H7 (cell line): ENCODE measurements around the gene TMEM42. TPM values are rescaled to one million over a fixed set of nuclear protein-coding genes. Genes with fewer than 3 reads are reported as not detected.
A peak's percentile ranks its signal among the peaks of the same experiment; 100 is the strongest.
"Not testable (repeated sequence)": the region's sequence is repeated elsewhere in the genome, so short reads cannot be mapped to it uniquely, and the experiment has no call there.

ENCODE experiments used
- DNase-seq: peaks from one replicate; pipeline ENCODE4 v3.0.0; 2012
- H3K27me3 ChIP-seq: 2 replicates; pipeline ENCODE4 v1.6.0; 2011; ENCODE audit warnings: mild to moderate bottlenecking, low read length; ENCODE audit not compliant: control insufficient read depth, insufficient read depth
- H3K36me3 ChIP-seq: replicated peaks from 2 replicates; pipeline ENCODE4 v1.5.1; 2011; ENCODE audit warnings: low read length; ENCODE audit not compliant: control insufficient read depth, insufficient read depth
- H3K4me3 ChIP-seq: 2 replicates; pipeline ENCODE4 v1.5.1; 2011; ENCODE audit warnings: low read depth, mild to moderate bottlenecking, control low read depth, low read length, moderate library complexity; ENCODE audit not compliant: insufficient read depth
- total RNA-seq: library from RNA; depleted of rRNA; stranded (reverse); fragments of >200 nt; shearing (Covaris generic); gene quantifications from 2 replicates; pipeline ENCODE4 v1.2.3, GENCODE V29; 2014

TMEM42 gene
- total RNA-seq, 1 experiment from 2014 or later, result 16.0 TPM

GRCh38 chr3:44856663-44857062 is 5.0 kb upstream of the TMEM42 start:
- not testable (repeated sequence) for H3K36me3 ChIP-seq, H3K27me3 ChIP-seq, DNase-seq, H3K4me3 ChIP-seq

GRCh38 chr3:44860117-44860516 is 1.6 kb upstream of the TMEM42 start:
- Histone ChIP-seq H3K36me3 (no peaks in the 10 kb centered on the region), H3K27me3 (no peaks in the 10 kb centered on the region), H3K4me3 (no peak overlapping the region)
- DNase-seq, result no peak

- Histone ChIP-seq H3K27me3 (no peaks in the 10 kb centered on the region), H3K4me3 (peak overlapping the region; percentile 68), H3K36me3 (no peaks in the 10 kb centered on the region)
- DNase-seq, result no peak
These were observed 520 bp downstream of the TMEM42 start for GRCh38 chr3:44862226-44862637.

- DNase-seq, result no peak
These were observed 3.7 kb downstream of the TMEM42 start for GRCh38 chr3:44865272-44866035.

GRCh38 chr3:44867421-44868111 is 5.9 kb downstream of the TMEM42 start:
- Histone ChIP-seq H3K36me3 (no peaks in the 10 kb centered on the region), H3K4me3 (no peak overlapping the region), H3K27me3 (no peaks in the 10 kb centered on the region)
- DNase-seq, result no peak

More at GRCh38 chr3:44865272-44866035, 3.7 kb downstream of the TMEM42 start:
- Histone ChIP-seq H3K4me3 (no peak overlapping the region), H3K27me3 (no peaks in the 10 kb centered on the region), H3K36me3 (no peaks in the 10 kb centered on the region)

- Histone ChIP-seq H3K36me3 (no peaks in the 10 kb centered on the region), H3K27me3 (no peaks in the 10 kb centered on the region), H3K4me3 (no peak overlapping the region)
- no peak for DNase-seq
These were observed 8.8 kb downstream of the TMEM42 start for GRCh38 chr3:44870375-44871061.

- Histone ChIP-seq H3K27me3 (no peaks in the 10 kb centered on the region), H3K4me3 (no peak within 1 kb of the TSS), H3K36me3 (no peaks in the 10 kb centered on the region)
- DNase-seq, result no peak
These were observed 12.6 kb downstream of the TMEM42 start, which contains the start of gene TGM4 for GRCh38 chr3:44874308-44874707. Gene TGM4, plus strand, starts transcription at chr3:44874608. Its CDS starts 71 bp downstream, at chr3:44874679.

DNA sequence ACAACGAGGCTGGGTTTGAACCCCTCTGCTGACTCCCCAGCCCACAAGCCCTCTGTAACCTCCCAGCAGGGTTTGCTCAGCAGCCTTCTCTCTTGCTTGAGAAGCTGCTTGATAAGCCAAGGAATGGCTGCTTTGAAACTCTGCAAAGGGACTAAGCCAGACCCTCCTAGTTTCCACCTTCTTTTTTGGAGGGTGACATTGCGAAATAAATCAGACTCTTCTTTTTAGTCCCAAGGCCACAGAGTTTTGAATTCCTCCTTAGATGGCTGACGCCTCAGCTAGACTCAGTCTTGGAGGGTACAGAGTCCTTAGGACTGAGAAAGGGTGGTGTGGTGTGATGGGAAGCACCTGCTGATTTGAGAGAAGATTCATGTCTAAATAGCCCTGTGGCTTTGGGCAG is 13.9 kb downstream of the TMEM42 start:
- Histone ChIP-seq H3K36me3 (no peaks in the 10 kb centered on the region), H3K27me3 (no peaks in the 10 kb centered on the region), H3K4me3 (no peak overlapping the region)
- DNase-seq, result no peak

GRCh38 chr3:44877333-44877732 is 15.6 kb downstream of the TMEM42 start:
- Histone ChIP-seq H3K27me3 (no peaks in the 10 kb centered on the region), H3K36me3 (no peaks in the 10 kb centered on the region), H3K4me3 (no peak overlapping the region)
- DNase-seq, result no peak

GRCh38 chr3:44880284-44880683 is 18.6 kb downstream of the TMEM42 start:
- H3K4me3 ChIP-seq, result no peak overlapping the region
- H3K36me3 ChIP-seq, result no peaks in the 10 kb centered on the region
- DNase-seq, result no peak
- H3K27me3 ChIP-seq, result no peaks in the 10 kb centered on the region; the same call in 1 of the 2 replicates

DNA sequence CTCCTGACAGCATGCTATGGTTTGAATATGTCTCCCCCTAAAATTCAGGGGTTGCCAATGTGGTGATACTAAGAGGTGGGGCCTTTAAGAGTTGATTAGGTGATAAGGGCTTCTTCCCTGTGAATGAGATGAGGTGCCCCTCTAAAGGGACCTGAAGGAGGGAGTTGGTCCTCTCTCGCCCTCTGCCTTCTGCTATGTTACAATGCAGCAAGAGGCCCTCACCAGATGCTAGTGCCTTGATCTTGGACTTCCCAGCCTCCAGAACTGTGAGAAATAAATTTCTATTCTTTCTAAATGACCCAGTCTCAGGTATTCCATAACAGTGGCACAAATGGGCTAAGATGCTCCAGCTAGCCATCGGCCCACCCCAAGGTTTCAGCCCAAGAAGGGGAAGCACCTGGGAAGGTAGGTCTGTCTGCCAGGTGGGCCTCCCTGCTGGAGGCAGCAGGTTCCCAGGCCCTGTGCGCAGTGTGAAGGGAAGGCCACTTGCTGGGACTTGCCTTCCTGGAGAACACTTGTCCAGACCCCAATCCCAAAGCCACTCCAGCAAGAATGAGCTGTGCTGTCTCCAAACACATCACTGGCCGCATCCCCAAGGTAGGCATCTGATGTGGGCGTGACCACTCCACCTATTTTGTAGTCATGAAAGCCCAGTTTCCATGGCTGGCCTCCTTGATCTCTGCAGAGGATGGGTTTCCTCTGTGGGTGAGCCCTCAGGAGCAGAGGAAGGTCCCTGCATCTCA is 21.7 kb downstream of the TMEM42 start:
- no peak for DNase-seq
- Histone ChIP-seq H3K27me3 (no peaks in the 10 kb centered on the region; the same call in 1 of the 2 replicates), H3K36me3 (no peaks in the 10 kb centered on the region), H3K4me3 (no peak overlapping the region)

GRCh38 chr3:44883999-44884431 is 22.3 kb downstream of the TMEM42 start:
- H3K36me3 ChIP-seq, result no peaks in the 10 kb centered on the region
- no peak overlapping the region for H3K4me3 ChIP-seq
- DNase-seq, result no peak
- no peaks in the 10 kb centered on the region; the same call in 1 of the 2 replicates for H3K27me3 ChIP-seq

- Histone ChIP-seq H3K36me3 (no peaks in the 10 kb centered on the region), H3K27me3 (no peaks in the 10 kb centered on the region; the same call in 1 of the 2 replicates), H3K4me3 (no peak overlapping the region)
- no peak for DNase-seq
These were observed 23.9 kb downstream of the TMEM42 start for GRCh38 chr3:44885618-44886017.

GRCh38 chr3:44886561-44886960 is 24.8 kb downstream of the TMEM42 start:
- DNase-seq, result no peak
- Histone ChIP-seq H3K4me3 (no peak overlapping the region), H3K36me3 (no peaks in the 10 kb centered on the region), H3K27me3 (no peaks in the 10 kb centered on the region; the same call in 1 of the 2 replicates)
